ENCODE measurements around the gene FUT2. TPM values are rescaled to one million over a fixed set of nuclear protein-coding genes. Genes with fewer than 3 reads are reported as not detected.

The FUT2 gene
- total and polyA plus RNA-seq, 12 donors = 0.03 to 0.24 TPM; not detected in 10

DNA sequence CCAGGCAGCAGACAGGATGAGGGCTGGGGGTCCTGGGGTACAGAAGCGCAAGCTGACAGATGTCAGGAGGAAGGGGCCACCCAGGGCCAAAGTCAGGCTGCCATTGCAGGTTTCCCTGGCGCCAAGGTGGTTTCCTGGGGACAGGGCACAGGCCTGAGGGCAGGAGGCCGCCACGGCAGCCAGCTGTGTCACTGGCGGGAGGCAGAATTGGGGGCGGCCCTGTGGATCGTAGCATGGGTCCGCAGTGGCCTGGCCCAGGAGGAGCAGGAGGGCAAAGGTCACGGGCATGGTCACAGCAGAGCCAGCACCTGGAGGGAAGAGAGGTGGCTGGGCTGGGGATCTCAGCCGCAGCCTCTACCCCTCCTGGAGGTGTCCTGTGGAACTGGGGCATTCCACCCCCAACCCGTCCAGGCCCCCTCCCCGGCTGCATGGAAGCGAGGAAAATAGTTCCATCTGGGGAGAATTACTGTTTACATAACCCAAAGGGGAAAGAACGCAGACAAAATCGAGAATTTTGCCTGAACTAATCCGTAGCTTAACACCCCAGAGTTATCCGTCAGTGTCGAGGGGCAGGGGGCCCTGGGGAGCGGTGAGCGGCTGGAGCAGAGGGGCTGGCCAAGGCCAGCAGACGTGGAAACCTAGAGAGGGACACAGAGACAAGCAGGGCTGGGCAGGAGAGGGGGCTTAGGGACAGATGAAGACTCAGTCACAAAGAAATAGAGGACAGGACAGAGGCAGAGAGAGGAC lies 24.9 kb upstream of the FUT2 start:
- 62 to 88% (median 80%) methylated on average over 12 to 21 of the region's 21 CpGs for WGBS, 4 donors
- H3K9me3 ChIP-seq (replicated peaks in 1 of 3) = no peaks in the 10 kb centered on the region
- no peak overlapping the region for H3K27ac ChIP-seq
- no peaks in the 10 kb centered on the region for H3K27me3 ChIP-seq
- H3K4me3 ChIP-seq = no peak overlapping the region
- TF ChIP-seq POLR2A (IDR thresholded peaks at IDR 0.05) = no peak
- TF ChIP-seq CTCF (IDR thresholded peaks at IDR 0.05) = no peak
- H3K4me1 ChIP-seq (replicated peaks in 1 of 2) = peaks cover 0 to 9% of the 10 kb centered on the region in 2 donors
- intact Hi-C loops (cut with DNase I) = loop anchor here (10.0 kb wide), 3 partner anchors 64 to 174 kb away; no protein-coding TSS in a partner anchor
- no peaks in the 10 kb centered on the region for H3K36me3 ChIP-seq (replicated peaks in 1 of 2)
- DNase-seq = no peak

GRCh38 chr19:48671446-48671995 lies 24.2 kb upstream of the FUT2 start:
- WGBS, 4 donors = 78 to 84% (median 80%) methylated on average over 6 to 10 of the region's 10 CpGs
- peaks cover 0 to 9% of the 10 kb centered on the region in 2 donors for H3K4me1 ChIP-seq (replicated peaks in 1 of 2)
- no peak for DNase-seq
- H3K27me3 ChIP-seq = no peaks in the 10 kb centered on the region
- intact Hi-C loops (cut with DNase I) = loop anchor here (10.0 kb wide), 3 partner anchors 63 to 173 kb away; no protein-coding TSS in a partner anchor
- no peaks in the 10 kb centered on the region for H3K36me3 ChIP-seq (replicated peaks in 1 of 2)
- no peak overlapping the region for H3K27ac ChIP-seq
- no peaks in the 10 kb centered on the region for H3K9me3 ChIP-seq (replicated peaks in 1 of 3)
- no peak for TF ChIP-seq POLR2A (IDR thresholded peaks at IDR 0.05)
- no peak for TF ChIP-seq CTCF (IDR thresholded peaks at IDR 0.05)
- no peak overlapping the region for H3K4me3 ChIP-seq

- H3K4me1 ChIP-seq (replicated peaks in 1 of 2) = peaks cover 0 to 9% of the 10 kb centered on the region in 2 donors
- WGBS, 4 donors = 78 to 97% (median 83%) methylated on average over 5 to 25 of the region's 25 CpGs
- no peak for TF ChIP-seq CTCF (IDR thresholded peaks at IDR 0.05)
- TF ChIP-seq POLR2A (IDR thresholded peaks at IDR 0.05) = no peak
- H3K9me3 ChIP-seq (replicated peaks in 1 of 3) = no peaks in the 10 kb centered on the region
- H3K4me3 ChIP-seq = no peak within 1 kb of the TSS
- H3K27ac ChIP-seq = no peak within 1 kb of the TSS
- DNase-seq = no peak
- intact Hi-C loops (cut with DNase I) = loop anchor here (10.0 kb wide), 3 partner anchors 62 to 172 kb away; no protein-coding TSS in a partner anchor
- H3K36me3 ChIP-seq (replicated peaks in 1 of 2) = no peaks in the 10 kb centered on the region
- H3K27me3 ChIP-seq = no peaks in the 10 kb centered on the region
These were observed 22.8 kb upstream of the FUT2 start, which contains the start of gene NTN5 for GRCh38 chr19:48672994-48673393. Gene NTN5 (minus strand): TSS chr19:48673017. CDS start chr19:48670986, 2,031 bp downstream.

GRCh38 chr19:48673436-48674100 lies 22.2 kb upstream of the FUT2 start:
- H3K27me3 ChIP-seq = no peaks in the 10 kb centered on the region
- H3K4me3 ChIP-seq = no peak overlapping the region
- DNase-seq = no peak
- no peak overlapping the region for H3K27ac ChIP-seq
- intact Hi-C loops (cut with DNase I) = loop anchor here (10.0 kb wide), 3 partner anchors 61 to 171 kb away; no protein-coding TSS in a partner anchor
- H3K9me3 ChIP-seq (replicated peaks in 1 of 3) = no peaks in the 10 kb centered on the region
- TF ChIP-seq POLR2A (IDR thresholded peaks at IDR 0.05) = no peak
- no peak for TF ChIP-seq CTCF (IDR thresholded peaks at IDR 0.05)
- no peaks in the 10 kb centered on the region for H3K36me3 ChIP-seq (replicated peaks in 1 of 2)
- WGBS, 4 donors = 81 to 83% (median 82%) methylated on average over 24 to 25 of the region's 25 CpGs
- peaks cover 0 to 9% of the 10 kb centered on the region in 2 donors for H3K4me1 ChIP-seq (replicated peaks in 1 of 2)
